HepG2 (cell line): ENCODE measurements around the gene TAF6. TPM values are rescaled to one million over a fixed set of nuclear protein-coding genes. Genes with fewer than 3 reads are reported as not detected.

Experiments used
- BCL6 ChIP-seq: IDR thresholded peaks from 2 replicates; pipeline ENCODE4 v1.6.1; 2016; ENCODE audit warnings: missing genetic modification reagents, missing compliant biosample characterization
- CBFB ChIP-seq: sonication (generic); formaldehyde crosslinking; IDR thresholded peaks from 2 replicates; pipeline ENCODE4 v1.4.0; 2020; ENCODE audit warnings: missing genetic modification reagents
- ELF1 ChIP-seq: sonication (generic); formaldehyde crosslinking; IDR thresholded peaks from 2 replicates; pipeline ENCODE4 v1.4.0; 2020; ENCODE audit warnings: missing genetic modification reagents
- ERF ChIP-seq: IDR thresholded peaks from 2 replicates; pipeline ENCODE4 v1.6.1; 2018; ENCODE audit warnings: missing biosample characterization, missing genetic modification reagents
- HNRNPK ChIP-seq: fragments of 200-400 bp; formaldehyde crosslinking; IDR thresholded peaks from 2 replicates; pipeline ENCODE4 v1.6.1; 2018; ENCODE audit warnings: low read length, low read depth, moderate library complexity, mild to moderate bottlenecking; ENCODE audit not compliant: poor library complexity, severe bottlenecking
- HOXA9 ChIP-seq: sonication (generic); formaldehyde crosslinking; IDR thresholded peaks from 2 replicates; pipeline ENCODE4 v1.8.1; 2022; ENCODE audit warnings: missing genetic modification reagents, mild to moderate bottlenecking, moderate library complexity, borderline replicate concordance
- KDM5B ChIP-seq: sonication (generic); formaldehyde crosslinking; IDR thresholded peaks from 2 replicates; pipeline ENCODE4 v1.4.0; 2020; ENCODE audit warnings: missing genetic modification reagents, mild to moderate bottlenecking, borderline replicate concordance
- MTF1 ChIP-seq: sonication (generic); formaldehyde crosslinking; IDR thresholded peaks from 2 replicates; pipeline ENCODE4 v1.5.0; 2020; ENCODE audit warnings: missing genetic modification reagents
- TARDBP ChIP-seq: sonication (generic); formaldehyde crosslinking; IDR thresholded peaks from 2 replicates; pipeline ENCODE4 v1.8.0; 2022; ENCODE audit warnings: mild to moderate bottlenecking, missing genetic modification reagents
- TBP ChIP-seq: sonication (generic); formaldehyde crosslinking; IDR thresholded peaks from 2 replicates; pipeline ENCODE4 v1.5.0; 2020; ENCODE audit warnings: missing genetic modification reagents
- ZBTB20 ChIP-seq: sonication (generic); formaldehyde crosslinking; IDR thresholded peaks from 2 replicates; pipeline ENCODE4 v1.8.1; 2023; ENCODE audit warnings: missing genetic modification reagents, low read depth, mild to moderate bottlenecking, borderline replicate concordance
- ZBTB3 ChIP-seq: sonication (generic); formaldehyde crosslinking; IDR thresholded peaks from 2 replicates; pipeline ENCODE4 v1.4.0; 2020; ENCODE audit warnings: low read depth, mild to moderate bottlenecking, moderate library complexity, missing genetic modification reagents, borderline replicate concordance
- ZFP82 ChIP-seq: sonication (generic); formaldehyde crosslinking; IDR thresholded peaks from 2 replicates; pipeline ENCODE4 v1.5.1; 2020; ENCODE audit warnings: mild to moderate bottlenecking, missing genetic modification reagents, borderline replicate concordance
- ZNF230 ChIP-seq: sonication (generic); formaldehyde crosslinking; IDR thresholded peaks from 2 replicates; pipeline ENCODE4 v1.4.0; 2020; ENCODE audit warnings: mild to moderate bottlenecking, missing genetic modification reagents
- polyA plus RNA-seq, 8 experiments: library from polyadenylated mRNA; depleted of rRNA in 3 of 8; stranded (reverse) in 7 of 8; unstranded in 1 of 8; fragments of >200 nt; fragmentation: Illumina TruSeq in 4 of 8; extraction: Trizol in 4 of 8; gene quantifications; 2 replicates each; pipeline versions ENCODE4 v1.2.1 to v1.2.3, GENCODE V29; 2011 to 2016; ENCODE audit warnings: low read depth in 4 of 8, missing spikeins in 1 of 8, mixed read lengths in 1 of 8; ENCODE audit not compliant: insufficient read depth in 1 of 8
- total RNA-seq, 5 experiments: library from RNA; depleted of rRNA; stranded (reverse); fragments of >200 nt; fragmentation: Illumina TruSeq; extraction: Trizol; gene quantifications; 2 replicates each; pipeline ENCODE4 v1.2.3, GENCODE V29; 2016; ENCODE audit warnings: low read depth in 1 of 5
- TF ChIP-seq, protein P1 (sequence below): sonication (generic); formaldehyde crosslinking; IDR thresholded peaks from 2 replicates; pipeline ENCODE4 v1.5.1; 2020; ENCODE audit warnings: missing genetic modification reagents, mild to moderate bottlenecking, borderline replicate concordance
- TF ChIP-seq, protein P2 (sequence below): sonication (generic); IDR thresholded peaks from 2 replicates; pipeline ENCODE4 v1.6.1; 2016; ENCODE audit warnings: low read depth, borderline replicate concordance
- TF ChIP-seq, protein P3 (sequence below): IDR thresholded peaks from 2 replicates; pipeline ENCODE4 v1.6.1; 2012; ENCODE audit warnings: low read depth, low read length, improper control_type of control experiment
- TF ChIP-seq, protein P4 (sequence below): sonication (generic); formaldehyde crosslinking; IDR thresholded peaks from 2 replicates; pipeline ENCODE4 v1.4.0; 2020; ENCODE audit warnings: mild to moderate bottlenecking, missing genetic modification reagents
- TF ChIP-seq, protein P5 (sequence below): sonication (generic); formaldehyde crosslinking; conservative IDR thresholded peaks from 2 replicates; pipeline ENCODE4 v1.4.0; 2020; ENCODE audit warnings: missing genetic modification reagents

The TAF6 gene
- total and polyA plus RNA-seq, 2 of the 13 experiments (the other 11 are each of a cell fraction or from before 2014, with no cell fraction given): 12.9 to 18.8 TPM

DNA sequence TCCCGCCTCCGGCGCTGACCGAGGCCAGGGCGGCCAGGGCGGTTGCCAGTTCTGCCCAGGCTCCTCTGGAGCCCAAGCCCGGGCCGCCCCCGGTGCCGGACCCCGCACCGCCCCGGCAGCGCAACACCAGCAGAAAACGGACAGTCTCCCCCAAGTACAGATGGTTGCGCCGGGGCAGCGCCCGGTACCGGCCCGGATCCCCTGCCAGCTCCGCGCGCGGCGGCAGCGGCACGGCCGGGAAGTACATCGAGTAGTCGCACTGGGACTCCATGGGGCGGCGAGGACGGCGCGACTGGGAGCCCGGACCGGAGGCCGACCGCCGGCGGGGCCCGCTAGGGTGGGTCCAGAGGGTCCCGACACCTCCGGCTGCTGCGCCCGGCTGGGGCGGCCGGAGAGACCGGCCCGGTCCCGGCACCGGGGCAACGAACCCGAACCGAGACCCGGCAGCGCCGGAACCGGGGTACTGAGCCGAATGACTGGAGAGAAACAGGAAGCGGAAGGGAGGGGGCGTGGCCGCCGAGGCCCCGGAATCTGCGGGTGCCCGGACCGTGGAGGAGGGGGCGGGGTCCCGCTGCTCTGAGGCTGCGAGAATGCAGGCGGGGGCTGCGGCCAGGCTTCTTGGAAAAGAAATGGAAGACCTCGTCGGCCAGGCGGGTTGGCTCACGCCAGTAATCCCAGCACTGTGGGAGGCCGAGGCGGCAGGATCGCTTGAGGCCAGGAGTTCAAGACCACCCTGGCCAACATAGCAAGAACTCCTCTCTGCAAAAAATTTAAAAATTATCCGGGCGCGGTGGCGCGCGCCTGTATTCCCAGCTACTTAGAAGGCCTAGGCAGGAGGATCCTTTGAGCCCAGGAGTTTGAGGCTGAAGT lies 39.3 kb upstream of the TAF6 start, which contains the start of gene TRAPPC14 (continued):
- TF ChIP-seq, protein P1, sequence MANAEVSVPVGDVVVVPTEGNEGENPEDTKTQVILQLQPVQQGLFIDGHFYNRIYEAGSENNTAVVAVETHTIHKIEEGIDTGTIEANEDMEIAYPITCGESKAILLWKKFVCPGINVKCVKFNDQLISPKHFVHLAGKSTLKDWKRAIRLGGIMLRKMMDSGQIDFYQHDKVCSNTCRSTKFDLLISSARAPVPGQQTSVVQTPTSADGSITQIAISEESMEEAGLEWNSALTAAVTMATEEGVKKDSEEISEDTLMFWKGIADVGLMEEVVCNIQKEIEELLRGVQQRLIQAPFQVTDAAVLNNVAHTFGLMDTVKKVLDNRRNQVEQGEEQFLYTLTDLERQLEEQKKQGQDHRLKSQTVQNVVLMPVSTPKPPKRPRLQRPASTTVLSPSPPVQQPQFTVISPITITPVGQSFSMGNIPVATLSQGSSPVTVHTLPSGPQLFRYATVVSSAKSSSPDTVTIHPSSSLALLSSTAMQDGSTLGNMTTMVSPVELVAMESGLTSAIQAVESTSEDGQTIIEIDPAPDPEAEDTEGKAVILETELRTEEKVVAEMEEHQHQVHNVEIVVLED: peak; percentile 49; the same call in 1 of the 2 replicates
- TF ChIP-seq KDM5B (CRISPR knock-in tag) (peak; percentile 56; the same call in 1 of the 2 replicates), MTF1 (0 out of 2 replicates have a peak, but pooled peaks have one; percentile 7), BCL6 (peak; percentile 16; the same call in 1 of the 2 replicates), CBFB (CRISPR knock-in tag) (peak; percentile 51; the same call in 1 of the 2 replicates), HOXA9 (no peak), ZNF230 (CRISPR knock-in tag) (peak; percentile 84), ZFP82 (CRISPR knock-in tag) (peak; percentile 68; the same call in 1 of the 2 replicates), ERF (CRISPR knock-in tag) (peak; percentile 41; the same call in 1 of the 2 replicates), TARDBP (CRISPR knock-in tag) (0 out of 2 replicates have a peak, but pooled peaks have one; percentile 16), ZBTB3 (CRISPR knock-in tag) (no peak), ZBTB20 (peak; percentile 65; the same call in 1 of the 2 replicates), HNRNPK (no peak), TBP (CRISPR knock-in tag) (no peak), ELF1 (peak; percentile 91)
- TF ChIP-seq, protein P2, sequence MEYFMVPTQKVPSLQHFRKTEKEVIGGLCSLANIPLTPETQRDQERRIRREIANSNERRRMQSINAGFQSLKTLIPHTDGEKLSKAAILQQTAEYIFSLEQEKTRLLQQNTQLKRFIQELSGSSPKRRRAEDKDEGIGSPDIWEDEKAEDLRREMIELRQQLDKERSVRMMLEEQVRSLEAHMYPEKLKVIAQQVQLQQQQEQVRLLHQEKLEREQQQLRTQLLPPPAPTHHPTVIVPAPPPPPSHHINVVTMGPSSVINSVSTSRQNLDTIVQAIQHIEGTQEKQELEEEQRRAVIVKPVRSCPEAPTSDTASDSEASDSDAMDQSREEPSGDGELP: no peak
- TF ChIP-seq, protein P3, sequence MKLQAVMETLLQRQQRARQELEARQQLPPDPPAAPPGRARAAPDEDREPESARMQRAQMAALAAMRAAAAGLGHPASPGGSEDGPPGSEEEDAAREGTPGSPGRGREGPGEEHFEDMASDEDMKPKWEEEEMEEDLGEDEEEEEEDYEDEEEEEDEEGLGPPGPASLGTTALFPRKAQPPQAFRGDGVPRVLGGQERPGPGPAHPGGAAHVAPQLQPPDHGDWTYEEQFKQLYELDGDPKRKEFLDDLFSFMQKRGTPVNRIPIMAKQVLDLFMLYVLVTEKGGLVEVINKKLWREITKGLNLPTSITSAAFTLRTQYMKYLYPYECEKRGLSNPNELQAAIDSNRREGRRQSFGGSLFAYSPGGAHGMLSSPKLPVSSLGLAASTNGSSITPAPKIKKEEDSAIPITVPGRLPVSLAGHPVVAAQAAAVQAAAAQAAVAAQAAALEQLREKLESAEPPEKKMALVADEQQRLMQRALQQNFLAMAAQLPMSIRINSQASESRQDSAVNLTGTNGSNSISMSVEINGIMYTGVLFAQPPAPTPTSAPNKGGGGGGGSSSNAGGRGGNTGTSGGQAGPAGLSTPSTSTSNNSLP: no peak
- TF ChIP-seq, protein P4, sequence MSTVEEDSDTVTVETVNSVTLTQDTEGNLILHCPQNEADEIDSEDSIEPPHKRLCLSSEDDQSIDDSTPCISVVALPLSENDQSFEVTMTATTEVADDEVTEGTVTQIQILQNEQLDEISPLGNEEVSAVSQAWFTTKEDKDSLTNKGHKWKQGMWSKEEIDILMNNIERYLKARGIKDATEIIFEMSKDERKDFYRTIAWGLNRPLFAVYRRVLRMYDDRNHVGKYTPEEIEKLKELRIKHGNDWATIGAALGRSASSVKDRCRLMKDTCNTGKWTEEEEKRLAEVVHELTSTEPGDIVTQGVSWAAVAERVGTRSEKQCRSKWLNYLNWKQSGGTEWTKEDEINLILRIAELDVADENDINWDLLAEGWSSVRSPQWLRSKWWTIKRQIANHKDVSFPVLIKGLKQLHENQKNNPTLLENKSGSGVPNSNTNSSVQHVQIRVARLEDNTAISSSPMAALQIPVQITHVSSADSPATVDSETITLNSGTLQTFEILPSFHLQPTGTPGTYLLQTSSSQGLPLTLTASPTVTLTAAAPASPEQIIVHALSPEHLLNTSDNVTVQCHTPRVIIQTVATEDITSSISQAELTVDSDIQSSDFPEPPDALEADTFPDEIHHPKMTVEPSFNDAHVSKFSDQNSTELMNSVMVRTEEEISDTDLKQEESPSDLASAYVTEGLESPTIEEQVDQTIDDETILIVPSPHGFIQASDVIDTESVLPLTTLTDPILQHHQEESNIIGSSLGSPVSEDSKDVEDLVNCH: no peak
- TF ChIP-seq, protein P5, sequence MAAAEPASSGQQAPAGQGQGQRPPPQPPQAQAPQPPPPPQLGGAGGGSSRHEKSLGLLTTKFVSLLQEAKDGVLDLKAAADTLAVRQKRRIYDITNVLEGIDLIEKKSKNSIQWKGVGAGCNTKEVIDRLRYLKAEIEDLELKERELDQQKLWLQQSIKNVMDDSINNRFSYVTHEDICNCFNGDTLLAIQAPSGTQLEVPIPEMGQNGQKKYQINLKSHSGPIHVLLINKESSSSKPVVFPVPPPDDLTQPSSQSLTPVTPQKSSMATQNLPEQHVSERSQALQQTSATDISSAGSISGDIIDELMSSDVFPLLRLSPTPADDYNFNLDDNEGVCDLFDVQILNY: 0 out of 2 replicates have a peak, but pooled peaks have one; percentile 14
